HG03066 (cell line): ENCODE results near the gene TRAFD1.

Experiments used
- ATAC-seq: cut with Tn5 transposase; IDR thresholded peaks from one replicate; pipeline ENCODE4 v1.9.1; 2021; ENCODE audit warnings: low read depth; ENCODE audit not compliant: unreplicated experiment

The TRAFD1 gene

DNA sequence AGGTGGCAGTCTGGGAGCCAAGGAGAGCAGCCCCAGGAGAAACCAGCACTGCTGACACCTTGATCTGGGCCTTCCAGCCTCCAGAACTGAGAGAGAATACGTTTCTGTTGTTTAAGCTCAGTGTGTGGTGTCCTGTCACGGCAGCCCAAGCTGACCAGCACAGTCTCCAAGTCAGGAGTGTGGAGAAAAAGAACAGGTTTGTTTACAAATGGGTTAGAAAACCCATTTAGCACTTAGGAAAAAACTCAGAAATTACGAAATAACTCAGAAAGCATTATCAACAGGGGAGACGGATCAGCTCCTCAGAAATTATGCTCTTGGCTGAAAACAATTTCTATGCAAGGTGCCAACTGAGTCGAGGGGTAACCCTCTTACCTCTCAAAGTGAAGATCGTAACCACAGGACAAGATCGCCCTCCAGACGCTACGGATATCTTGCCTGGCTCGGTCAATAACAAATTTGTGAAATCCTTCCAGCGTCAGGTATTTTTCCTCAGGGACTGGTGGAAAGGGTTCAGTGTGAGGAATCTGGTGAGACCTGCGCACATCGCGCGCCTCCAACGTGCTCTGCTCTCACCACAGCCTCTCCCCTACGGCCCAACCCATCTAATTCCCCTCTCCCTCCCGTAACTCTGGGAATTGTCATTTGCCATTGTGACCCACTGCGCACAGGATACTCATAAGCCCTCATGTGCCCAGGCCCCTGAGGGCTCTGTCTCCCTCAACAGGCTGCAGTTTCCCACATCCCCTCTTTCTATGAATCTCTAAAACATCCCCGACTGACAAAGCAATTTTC, 50.2 kb downstream of the TRAFD1 start:
- no peak for ATAC-seq

DNA sequence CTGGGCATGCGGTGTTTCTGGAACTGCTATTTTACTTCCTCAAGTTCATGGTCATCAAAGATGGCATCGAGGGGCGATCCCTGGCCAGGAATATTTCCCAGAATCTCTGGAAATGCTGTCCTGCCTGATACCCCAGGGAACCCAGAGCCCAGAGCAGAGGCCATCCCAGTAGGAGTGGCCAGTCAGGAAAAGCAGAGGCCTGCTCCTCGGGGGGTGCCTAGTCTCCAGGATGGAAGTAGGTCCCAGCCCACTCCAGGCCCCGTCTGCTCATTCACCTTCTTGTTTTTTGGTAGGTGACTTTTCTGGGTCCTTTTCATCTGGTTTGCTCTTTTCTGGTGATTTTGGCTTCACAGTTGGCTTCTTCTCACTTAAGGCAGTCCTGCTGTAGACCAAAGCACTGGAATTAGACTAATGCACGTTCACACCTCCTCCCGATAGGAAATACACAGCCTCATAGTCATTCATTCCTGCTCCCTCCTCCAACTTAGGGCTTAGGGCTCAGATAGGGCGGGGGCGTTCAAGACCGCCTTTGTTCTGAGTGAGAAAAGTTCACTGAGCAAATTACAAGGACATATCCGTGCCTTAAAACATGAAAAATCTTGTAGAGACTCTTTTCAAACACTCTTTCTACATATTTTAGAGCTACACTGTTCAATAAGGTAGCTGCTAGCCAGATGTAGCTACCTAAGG, 51.1 kb downstream of the TRAFD1 start:
- no peak for ATAC-seq

DNA sequence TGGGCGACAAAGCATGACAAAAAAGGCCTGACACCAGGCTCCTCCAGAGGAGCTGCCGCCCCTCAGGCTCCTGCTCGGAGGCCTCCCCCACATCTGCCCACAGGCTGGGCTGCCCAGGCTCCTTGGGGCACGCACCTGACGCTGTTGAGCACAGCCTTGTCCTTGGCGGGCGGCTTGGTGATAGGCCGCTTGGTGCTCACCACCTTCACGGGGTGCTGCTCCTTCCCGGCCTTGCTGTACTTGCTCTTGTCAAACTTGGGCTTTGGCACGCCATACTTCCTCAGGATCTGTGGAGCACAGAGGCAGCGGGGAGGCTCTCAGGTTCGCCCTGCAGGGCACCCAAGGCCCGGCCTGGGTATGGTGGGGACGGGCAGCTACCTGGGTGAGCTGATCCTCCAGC, 53.4 kb downstream of the TRAFD1 start:
- ATAC-seq = no peak

DNA sequence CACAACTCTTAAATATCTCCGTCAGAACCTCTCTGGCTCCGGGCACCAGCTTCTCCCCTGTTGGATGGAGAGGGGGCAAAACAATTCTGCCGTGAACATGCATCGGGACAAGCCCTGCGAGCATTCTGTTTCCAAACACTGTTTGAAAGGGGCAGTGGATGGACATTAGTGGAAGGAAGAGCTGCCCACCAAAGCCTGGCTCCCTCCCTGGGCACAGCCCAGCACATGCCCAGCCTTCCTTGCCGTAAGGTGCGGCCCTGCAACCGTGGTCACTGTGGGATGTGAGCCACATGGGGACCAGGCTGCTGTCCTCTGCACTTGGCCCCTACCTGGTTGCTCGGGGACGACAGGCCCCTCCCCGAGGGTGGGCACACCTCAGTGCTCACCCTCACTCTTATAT, 54.0 kb downstream of the TRAFD1 start:
- ATAC-seq = no peak

DNA sequence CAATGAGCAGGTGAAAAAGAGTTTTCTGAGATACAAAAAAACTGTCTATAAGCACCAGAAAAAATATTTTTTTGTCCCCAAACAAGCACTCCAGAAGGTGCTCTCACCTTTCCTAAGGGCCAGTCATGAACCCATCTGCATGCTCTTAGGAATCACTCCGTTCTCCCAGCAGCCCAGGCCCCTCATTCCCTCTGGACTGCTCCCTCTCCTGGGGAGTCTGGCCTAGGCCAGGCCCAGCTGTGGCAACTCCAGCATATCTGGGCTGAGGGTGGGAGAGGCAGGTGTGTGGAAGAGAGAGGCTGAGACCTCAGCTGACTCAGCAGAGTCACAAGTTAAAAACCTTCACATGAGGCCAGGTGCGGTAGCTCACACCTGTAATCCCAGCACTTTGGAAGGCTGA, 54.6 kb downstream of the TRAFD1 start:
- no peak for ATAC-seq

DNA sequence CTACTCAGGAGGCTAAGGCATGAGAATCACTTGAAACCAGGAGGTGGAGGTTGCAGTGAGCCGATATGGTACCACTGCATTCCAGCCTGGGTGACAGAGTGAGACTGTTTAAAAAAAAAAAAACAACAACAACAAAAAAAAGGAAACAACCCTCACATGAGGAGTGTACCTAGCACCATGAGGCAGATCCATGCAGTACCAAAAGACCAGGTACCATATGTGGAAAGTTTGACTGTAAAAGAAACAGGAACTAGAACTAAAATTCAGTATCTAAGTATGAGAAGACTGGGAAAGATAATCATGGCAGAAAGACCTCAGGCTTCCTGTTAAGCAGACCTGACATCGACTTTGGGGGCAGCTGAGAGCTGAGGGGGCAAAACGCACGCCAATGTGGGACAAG, 55.1 kb downstream of the TRAFD1 start:
- no peak for ATAC-seq

DNA sequence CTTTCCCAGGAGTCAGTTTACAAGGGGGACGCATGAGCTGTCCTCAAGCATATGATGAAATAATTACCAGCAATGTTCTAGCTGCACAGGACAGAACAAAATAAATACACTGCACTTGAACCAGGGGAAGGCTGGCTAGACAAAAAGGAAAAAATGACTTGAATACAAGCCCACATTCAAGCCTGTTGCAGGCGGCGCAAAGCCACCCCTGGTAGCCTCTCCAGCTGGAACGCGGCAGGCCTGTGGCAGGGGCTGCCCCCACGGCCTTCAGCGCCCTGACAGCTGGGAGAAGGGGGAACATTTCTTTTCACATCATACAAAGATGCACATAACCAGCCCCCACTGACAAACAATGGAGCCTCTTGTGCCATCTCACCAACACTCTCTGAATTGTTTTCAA, 57.1 kb downstream of the TRAFD1 start:
- no peak for ATAC-seq

DNA sequence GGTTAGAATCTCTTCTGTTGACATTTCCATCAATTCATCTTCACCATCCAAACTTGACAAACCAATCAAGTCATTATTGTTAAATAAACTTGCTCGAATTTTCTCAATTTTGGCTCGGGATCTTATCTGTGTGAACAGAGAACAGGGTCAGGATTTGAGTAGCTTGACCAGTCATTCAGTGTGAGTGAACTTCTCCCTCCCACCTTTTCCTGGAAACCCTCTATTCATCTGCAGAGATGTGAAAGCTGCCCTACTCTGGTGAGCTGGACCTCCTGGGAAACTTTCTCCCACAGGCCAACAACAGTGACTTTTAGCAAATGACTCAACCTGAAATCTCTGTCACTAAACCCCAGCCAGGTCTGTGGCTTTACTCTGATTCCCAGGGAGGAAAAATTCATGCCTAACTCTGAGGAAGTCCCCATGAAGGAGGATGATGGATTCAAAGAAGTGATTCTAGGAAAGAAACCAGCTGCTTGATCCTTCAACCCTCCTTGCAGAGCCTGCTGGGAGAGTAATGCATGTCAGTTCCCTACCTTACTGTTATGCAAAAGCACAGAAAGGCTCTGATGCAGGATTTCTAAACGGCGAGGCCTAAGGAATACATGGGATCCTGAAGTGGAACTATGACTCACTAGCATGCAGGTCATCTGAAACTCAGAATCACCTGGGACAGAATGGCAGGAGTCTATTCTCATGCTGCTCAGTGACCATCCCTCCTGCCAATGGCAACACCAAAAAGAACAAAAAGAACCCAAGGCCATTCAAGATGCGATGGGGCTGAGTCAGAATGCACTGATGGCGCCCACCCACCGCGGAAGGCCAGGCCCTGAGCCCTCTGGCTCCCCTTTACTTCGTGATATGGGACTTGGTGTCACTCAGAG, 58.0 kb downstream of the TRAFD1 start:
- no peak for ATAC-seq

DNA sequence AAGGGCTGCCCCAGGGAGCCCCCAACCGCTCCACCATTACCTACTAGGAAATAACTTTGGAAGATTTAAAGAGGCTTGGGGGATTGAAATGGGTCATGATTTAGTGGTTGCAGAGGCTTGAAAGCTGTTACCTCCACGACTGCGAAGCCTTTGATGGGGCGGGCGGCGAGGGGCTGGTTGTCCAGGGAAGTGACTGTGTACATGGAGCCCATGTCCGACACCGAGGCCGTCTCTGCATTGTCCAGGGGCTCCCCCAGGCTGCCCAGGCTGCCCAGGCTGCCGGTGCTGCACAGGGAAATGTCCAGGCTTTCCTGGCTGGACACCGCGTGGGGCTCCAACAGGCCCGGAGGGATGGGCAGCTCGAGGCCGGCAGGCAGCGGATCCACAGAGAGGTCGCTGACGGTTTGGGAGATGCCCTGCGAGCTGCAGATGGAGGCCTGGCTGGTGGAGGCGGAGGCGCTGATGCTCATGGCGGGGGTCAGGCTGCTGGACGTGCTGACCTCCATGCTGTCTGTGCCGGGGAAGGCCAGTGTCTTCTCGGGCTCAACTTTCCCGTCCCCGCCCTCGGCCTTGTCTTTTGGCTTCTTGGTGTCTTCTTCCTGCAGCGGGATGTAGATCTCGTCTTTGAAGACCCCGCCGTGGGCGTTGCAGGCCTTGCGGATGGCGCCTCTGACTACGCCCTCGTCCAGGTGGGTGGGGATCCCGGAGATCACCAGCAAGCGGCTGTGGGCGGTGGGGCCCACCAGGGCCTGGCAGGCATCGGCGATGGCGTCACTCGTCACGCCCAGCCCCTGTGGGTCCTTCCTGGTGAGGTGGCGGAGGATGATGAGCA, 58.9 kb downstream of the TRAFD1 start:
- ATAC-seq = no peak

DNA sequence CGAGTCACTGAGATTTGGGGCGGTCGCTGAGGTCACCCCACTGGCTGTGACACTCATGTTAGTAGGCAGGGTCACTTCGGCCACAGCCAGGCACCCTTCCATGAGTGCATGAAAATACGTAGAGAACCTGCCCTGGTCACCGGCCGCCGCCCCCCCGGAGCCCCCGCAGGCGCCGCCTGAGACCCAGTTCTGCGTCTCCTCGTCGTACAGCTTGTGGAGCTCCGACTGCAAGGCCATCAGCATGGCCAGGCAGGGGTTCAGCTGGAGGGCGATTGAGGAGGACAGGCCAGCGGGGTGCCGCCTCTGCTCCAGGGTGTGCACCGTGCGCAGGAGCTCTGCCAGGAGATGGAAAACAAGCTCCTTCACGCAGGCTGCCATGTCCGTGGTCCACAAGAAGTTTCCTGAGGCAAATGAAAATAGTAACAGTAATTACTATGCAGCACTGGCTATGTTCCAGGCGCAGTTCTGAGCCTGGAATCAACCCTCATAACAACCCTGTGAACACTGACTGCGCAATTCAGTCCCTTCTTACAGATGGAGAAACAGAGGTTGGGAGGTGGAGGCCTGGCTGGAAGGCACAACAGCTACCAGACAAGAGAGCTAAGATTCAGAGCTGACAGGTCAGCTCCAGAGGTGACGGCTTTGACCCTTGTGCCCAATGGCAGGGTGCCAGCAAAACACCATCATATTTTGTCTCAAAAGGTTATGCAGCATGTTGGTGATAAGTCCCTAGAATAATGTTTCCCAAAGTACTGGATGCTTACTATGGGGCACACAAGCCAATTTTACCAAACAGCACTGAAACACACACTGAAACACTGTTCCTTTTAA, 59.9 kb downstream of the TRAFD1 start:
- ATAC-seq = no peak

DNA sequence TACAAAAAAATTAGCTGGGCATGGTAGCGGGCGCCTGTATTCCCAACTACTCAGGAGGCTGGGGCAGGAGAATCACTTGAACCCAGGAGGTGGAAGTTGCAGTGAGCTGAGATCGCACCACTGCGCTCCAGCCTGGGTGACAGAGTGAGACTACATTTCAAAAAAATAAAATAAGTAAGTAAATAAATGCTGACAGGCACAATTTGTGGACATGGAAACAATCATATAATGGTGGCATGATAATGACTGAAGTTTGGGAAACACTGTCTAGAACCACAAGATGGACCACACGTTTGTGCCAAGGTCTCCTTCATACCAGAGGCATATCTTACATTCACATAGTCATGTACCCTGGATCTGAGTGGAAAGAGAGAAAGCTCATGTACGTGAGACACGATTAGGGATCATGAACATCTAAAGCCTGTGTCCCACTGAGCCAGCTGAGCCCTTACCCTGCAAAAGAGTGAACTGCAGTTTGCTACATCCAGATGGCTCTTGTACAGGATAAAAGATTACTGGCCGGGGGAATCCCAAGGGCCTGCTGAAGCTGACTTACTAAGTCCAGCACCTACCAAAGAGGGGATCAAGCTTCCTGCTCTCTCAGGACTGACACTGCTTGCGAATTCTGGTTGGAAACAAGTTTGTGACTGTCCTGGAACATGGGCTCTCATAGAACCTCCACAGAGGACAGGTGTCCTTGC, 62.9 kb downstream of the TRAFD1 start:
- ATAC-seq = no peak

DNA sequence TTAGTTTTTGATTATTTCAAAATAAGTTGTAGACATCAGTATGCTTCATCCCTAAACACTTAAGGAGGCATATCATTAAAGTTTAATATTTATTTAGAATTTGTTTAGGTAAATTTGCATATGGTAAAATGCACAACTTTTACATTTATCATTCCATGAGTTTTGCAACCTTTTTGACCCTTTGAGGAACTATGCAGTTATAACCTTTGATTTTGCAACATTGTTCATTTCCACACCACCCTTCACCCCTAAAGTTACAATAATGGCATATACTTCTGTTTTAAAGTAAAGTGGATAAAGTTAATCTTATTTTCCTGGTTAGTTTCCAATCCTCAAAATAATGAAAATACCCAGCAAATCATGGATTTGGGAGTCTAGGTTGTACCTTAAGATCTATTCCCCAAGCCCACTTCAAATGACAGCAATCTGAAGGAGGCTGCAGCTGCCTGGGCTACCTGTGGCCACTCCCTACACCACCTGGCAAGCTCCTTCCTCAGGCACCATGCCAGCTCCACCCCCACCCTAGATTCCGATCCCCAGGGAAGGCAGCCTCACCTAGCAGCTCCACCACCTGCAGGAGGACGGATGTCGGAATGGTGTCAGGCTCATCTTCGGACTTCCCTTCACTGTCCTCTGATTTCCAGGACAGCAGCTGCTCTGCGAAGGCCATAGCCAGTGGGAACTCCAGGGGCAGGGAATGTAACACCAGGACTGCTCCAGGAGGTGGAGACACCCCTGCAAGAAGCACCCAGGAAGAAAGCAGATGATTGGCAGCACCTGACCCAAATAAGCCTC, 65.1 kb downstream of the TRAFD1 start:
- ATAC-seq = no peak

DNA sequence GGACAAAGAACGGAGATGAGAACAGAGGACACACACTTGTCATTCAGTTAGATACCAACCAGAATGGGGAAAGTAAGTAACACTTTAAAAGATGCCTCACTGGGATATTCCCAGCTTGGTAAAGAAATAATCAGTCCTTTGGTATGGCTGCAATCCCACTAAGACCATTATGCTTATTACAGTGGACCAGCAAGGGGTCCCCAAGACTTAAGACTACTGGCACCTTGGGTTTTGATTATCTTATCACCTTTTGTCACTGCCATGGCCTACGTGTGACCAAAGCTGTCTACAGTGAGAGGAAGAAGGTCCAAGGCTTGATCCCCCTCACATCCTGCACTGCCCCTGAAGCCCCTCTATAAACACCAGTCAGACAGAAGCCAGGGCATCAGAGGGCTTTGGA, 65.8 kb downstream of the TRAFD1 start:
- no peak for ATAC-seq

DNA sequence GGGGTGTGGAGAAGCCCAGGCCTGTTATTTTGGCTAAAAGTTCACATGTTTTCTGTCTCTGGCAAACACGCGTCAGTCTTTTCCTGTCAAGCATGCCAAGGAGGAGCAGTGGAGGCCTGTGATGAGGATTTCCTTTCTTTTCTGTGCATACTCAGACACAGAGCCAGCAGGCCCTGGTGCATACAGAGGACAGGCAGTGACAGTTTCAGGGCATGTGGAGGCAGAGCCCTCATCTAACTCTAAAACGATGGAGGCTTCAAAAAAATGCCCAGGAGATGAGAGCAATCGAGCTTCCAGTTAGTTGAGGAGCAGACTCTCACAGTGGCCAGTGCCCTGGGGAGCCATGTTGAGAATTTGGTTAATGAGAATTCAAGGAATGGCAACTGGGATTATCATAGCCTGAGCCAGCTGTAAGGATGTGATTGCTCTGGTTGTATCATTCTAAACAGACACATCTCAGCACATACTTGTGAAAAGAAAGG, 66.5 kb downstream of the TRAFD1 start:
- no peak for ATAC-seq

DNA sequence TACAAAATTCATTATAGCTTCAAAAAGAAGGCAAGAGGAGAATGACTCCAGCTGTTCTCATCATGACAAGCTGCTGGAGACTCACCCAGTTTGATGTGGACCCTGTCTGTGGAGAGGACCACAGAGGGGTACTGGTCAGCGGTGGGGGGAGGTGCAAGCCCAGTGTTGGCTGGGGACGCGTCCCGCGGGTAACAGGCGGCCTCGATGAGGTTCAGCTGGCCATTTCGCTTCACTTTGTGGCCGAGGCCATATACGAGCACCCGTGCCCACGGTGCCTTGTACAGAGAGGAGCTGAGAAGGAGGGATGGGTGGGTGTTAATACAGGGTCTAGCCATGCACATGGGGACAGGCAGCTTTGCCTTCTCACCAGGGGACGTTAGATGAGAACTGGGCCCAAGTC, 67.1 kb downstream of the TRAFD1 start:
- no peak for ATAC-seq

DNA sequence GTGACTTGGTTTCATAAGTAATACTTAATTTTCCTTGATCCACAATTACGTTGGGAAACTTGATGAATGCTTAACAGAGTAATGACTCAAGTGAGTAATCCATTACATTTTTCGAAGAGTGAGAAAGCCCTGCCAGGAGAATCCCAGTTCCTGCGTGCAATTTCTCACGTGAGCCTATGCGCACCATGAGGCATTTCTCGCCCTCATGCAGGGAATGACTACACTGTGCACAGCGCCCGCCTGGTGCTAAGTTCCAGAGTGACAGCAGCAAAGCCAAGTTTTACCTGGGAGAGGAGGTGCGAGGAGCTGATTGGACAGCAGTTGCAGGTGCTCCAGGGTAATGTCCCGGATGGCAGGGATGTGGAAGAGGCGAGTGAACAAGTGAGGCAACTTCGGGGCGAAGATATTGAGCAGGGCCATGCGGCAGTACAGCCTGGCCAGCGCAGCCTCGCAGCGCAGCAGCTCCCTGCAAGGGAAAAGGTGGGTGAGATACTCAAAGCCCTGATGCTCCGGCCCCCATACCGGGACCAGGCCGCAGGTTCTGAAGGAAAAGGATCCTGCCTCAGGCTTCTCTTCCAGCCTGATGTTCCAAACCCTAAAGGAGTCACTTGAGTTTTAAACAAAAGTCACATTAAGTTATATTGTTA, 69.4 kb downstream of the TRAFD1 start:
- ATAC-seq = no peak

DNA sequence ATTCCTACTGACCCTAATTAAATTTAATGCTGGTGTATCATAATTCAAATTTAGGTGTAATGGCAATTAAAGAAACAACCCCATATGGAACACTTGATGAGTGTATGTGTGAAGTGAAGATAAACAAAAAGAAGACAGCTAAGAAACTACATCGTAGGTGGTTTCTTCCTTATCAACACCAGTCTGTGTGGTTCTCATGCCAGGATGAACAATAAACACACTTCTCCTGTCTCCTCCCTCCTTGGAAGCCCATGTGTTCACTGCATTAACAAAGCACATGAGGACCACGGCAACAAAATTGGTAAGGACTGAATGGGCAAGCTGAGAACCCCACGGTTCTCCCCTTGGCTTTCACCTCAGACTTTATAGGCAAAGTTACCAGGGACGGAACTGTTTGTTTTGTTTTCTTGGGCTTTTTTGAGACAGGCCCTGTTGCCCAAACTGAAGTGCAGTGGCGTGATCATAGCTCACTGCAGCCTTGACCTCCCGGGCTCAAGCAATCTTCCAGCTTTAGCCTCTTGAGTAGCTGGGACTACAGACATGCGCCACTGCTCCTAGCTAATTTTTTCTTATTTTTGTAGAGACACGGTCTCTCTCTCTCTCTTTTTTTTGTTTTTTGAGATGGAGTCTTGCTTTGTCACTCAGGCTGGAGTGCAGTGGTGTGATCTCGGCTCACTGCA, 71.0 kb downstream of the TRAFD1 start:
- ATAC-seq = no peak
